IMR-90 (cell line): Measurements from ENCODE around the gene B2M. TPM values are rescaled to one million over a fixed set of nuclear protein-coding genes. Genes with fewer than 3 reads are reported as not detected.
A peak's percentile ranks its signal among the peaks of the same experiment; 100 is the strongest.

Source experiments
- ATAC-seq: fragments of 200-7000 bp; cut with Tn5 transposase; 2 replicates; pipeline ENCODE4 v1.9.1; 2020; ENCODE audit warnings: low read depth, mild to moderate bottlenecking, moderate library complexity
- BruUV-seq: library from RNA; stranded (reverse); fragments of 400-500 nt; replicated peaks from 2 replicates; lab custom pipeline; 2021; lab: Mats Ljungman, UMichigan
- CTCF ChIA-PET: fragments of 300-600 bp; formaldehyde crosslinking; extraction: SDS; loops from one replicate; lab custom pipeline; 2021; ENCODE audit warnings: antibody characterized with exemption; lab: Yijun Ruan, JAX
- POLR2A ChIA-PET: fragments of 300-600 bp; sonication (Branson Sonifier 250); formaldehyde crosslinking; loops from one replicate; lab custom pipeline; 2022; ENCODE audit warnings: antibody characterized with exemption; ENCODE audit not compliant: unreplicated experiment; lab: Charles Lee
- DNase-seq: peaks from one replicate; pipeline ENCODE4 v3.0.0; 2013
- H2AFZ ChIP-seq: replicated peaks from 2 replicates; pipeline ENCODE3; 2013; ENCODE audit warnings: low read length, mild to moderate bottlenecking; ENCODE audit not compliant: poor library complexity
- H2AK5ac ChIP-seq: 2 replicates; pipeline ENCODE4 v1.6.1; 2013; ENCODE audit warnings: low read depth, low read length, inconsistent platforms
- H2AK9ac ChIP-seq: replicated peaks from 2 replicates; pipeline ENCODE3; 2013; ENCODE audit warnings: mild to moderate bottlenecking, low read depth, low read length, moderate library complexity; ENCODE audit not compliant: poor library complexity
- H2BK120ac ChIP-seq: 2 replicates; pipeline ENCODE4 v1.6.1; 2013; ENCODE audit warnings: low read depth, low read length, inconsistent platforms
- H2BK15ac ChIP-seq: 3 replicates; pipeline ENCODE4 v1.6.1; 2013; ENCODE audit warnings: low read depth, low read length, inconsistent platforms
- H2BK20ac ChIP-seq: 2 replicates; pipeline ENCODE4 v1.6.1; 2013; ENCODE audit warnings: low read depth, mild to moderate bottlenecking, inconsistent platforms, low read length, moderate library complexity
- H2BK5ac ChIP-seq: 2 replicates; pipeline ENCODE4 v1.6.1; 2013; ENCODE audit warnings: mild to moderate bottlenecking, low read depth, low read length, inconsistent platforms; ENCODE audit not compliant: poor library complexity, severe bottlenecking
- H3K14ac ChIP-seq: replicated peaks from 2 replicates; pipeline ENCODE4 v1.6.1; 2013; ENCODE audit warnings: low read depth, low read length, inconsistent platforms
- H3K18ac ChIP-seq: 2 replicates; pipeline ENCODE4 v1.6.1; 2013; ENCODE audit warnings: low read depth, low read length, control low read depth
- H3K23ac ChIP-seq: 2 replicates; pipeline ENCODE4 v1.6.1; 2013; ENCODE audit warnings: low read depth, low read length, inconsistent platforms
- H3K27ac ChIP-seq: 2 replicates; pipeline ENCODE4 v1.5.1; 2013; ENCODE audit warnings: mild to moderate bottlenecking, control low read depth, low read length; ENCODE audit not compliant: insufficient read depth
- H3K27me3 ChIP-seq: 2 replicates; pipeline ENCODE4 v1.6.1; 2013; ENCODE audit warnings: low read length; ENCODE audit not compliant: control insufficient read depth, insufficient read depth
- H3K36me3 ChIP-seq: 2 replicates; pipeline ENCODE4 v1.6.1; 2013; ENCODE audit warnings: low read length, mixed read lengths; ENCODE audit not compliant: control insufficient read depth, insufficient read depth
- H3K4ac ChIP-seq: 2 replicates; pipeline ENCODE4 v1.6.1; 2013; ENCODE audit warnings: low read depth, low read length, inconsistent platforms
- H3K4me1 ChIP-seq: 2 replicates; pipeline ENCODE4 v1.6.1; 2013; ENCODE audit warnings: low read length, mixed read lengths; ENCODE audit not compliant: control insufficient read depth, insufficient read depth
- H3K4me2 ChIP-seq: 2 replicates; pipeline ENCODE4 v1.6.1; 2013; ENCODE audit warnings: low read depth, mild to moderate bottlenecking, control low read depth, low read length, moderate library complexity
- H3K4me3 ChIP-seq: 2 replicates; pipeline ENCODE4 v1.5.1; 2013; ENCODE audit warnings: low read depth, mild to moderate bottlenecking, control low read depth, low read length, moderate library complexity; ENCODE audit not compliant: insufficient read depth
- H3K56ac ChIP-seq: 2 replicates; pipeline ENCODE4 v1.6.1; 2013; ENCODE audit warnings: low read length, inconsistent platforms; ENCODE audit not compliant: insufficient read depth; ENCODE audit errors: extremely low read depth
- H3K79me1 ChIP-seq, 2 experiments: 2 replicates each; pipeline ENCODE4 v1.6.1; 2013; ENCODE audit warnings: low read length in 2 of 2, inconsistent platforms in 1 of 2, low read depth in 1 of 2
- H3K9ac ChIP-seq: 2 replicates; pipeline ENCODE4 v1.6.1; 2013; ENCODE audit warnings: low read depth, low read length, control low read depth
- H3K9me1 ChIP-seq: 2 replicates; pipeline ENCODE4 v1.6.1; 2013; ENCODE audit warnings: low read length, inconsistent platforms; ENCODE audit not compliant: insufficient read depth
- H3K9me3 ChIP-seq: 2 replicates; pipeline ENCODE4 v1.6.1; 2013; ENCODE audit warnings: low read length; ENCODE audit not compliant: control insufficient read depth, insufficient read depth
- H4K20me1 ChIP-seq: 2 replicates; pipeline ENCODE4 v1.6.1; 2013; ENCODE audit warnings: low read length, inconsistent platforms; ENCODE audit not compliant: insufficient read depth
- H4K5ac ChIP-seq: 2 replicates; pipeline ENCODE4 v1.6.1; 2013; ENCODE audit warnings: mild to moderate bottlenecking, low read depth, low read length, control low read depth
- H4K8ac ChIP-seq, 2 experiments: 2 replicates each; pipeline ENCODE4 v1.6.1; 2013; ENCODE audit warnings: low read depth in 2 of 2, low read length in 2 of 2, control low read depth in 1 of 2, inconsistent platforms in 1 of 2
- H4K91ac ChIP-seq: 2 replicates; pipeline ENCODE4 v1.6.1; 2013; ENCODE audit warnings: low read depth, low read length, inconsistent platforms; ENCODE audit not compliant: insufficient read depth
- BHLHE40 ChIP-seq: fragments of 150-350 bp; IDR thresholded peaks from 2 replicates; pipeline ENCODE4 v1.6.1; 2016; ENCODE audit warnings: mild to moderate bottlenecking, low read depth, low read length
- CEBPB ChIP-seq: IDR thresholded peaks from 2 replicates; pipeline ENCODE4 v1.6.1; 2012; ENCODE audit warnings: low read depth, low read length, improper control_type of control experiment
- CHD1 ChIP-seq: IDR thresholded peaks from 2 replicates; pipeline ENCODE4 v1.6.1; 2012; ENCODE audit warnings: low read depth, low read length, improper control_type of control experiment
- MAFK ChIP-seq: IDR thresholded peaks from 2 replicates; pipeline ENCODE4 v1.6.1; 2012; ENCODE audit warnings: low read depth, low read length, improper control_type of control experiment
- MXI1 ChIP-seq: IDR thresholded peaks from 2 replicates; pipeline ENCODE4 v1.6.1; 2012; ENCODE audit warnings: low read depth, mild to moderate bottlenecking, low read length, moderate library complexity, borderline replicate concordance
- NFE2L2 ChIP-seq: fragments of 150-350 bp; IDR thresholded peaks from 2 replicates; pipeline ENCODE4 v1.6.1; 2016; ENCODE audit warnings: low read depth, mild to moderate bottlenecking, low read length
- RAD21 ChIP-seq: IDR thresholded peaks from 2 replicates; pipeline ENCODE4 v1.6.1; 2012; ENCODE audit warnings: low read length, improper control_type of control experiment
- RFX5 ChIP-seq: IDR thresholded peaks from 2 replicates; pipeline ENCODE4 v1.8.0; 2012; ENCODE audit warnings: low read depth, mild to moderate bottlenecking, low read length, moderate library complexity
- WGBS, 2 experiments: methylation state at CpG; one replicate each; pipeline versions ENCODE4 v1.1.5 to v1.1.7; 2013; ENCODE audit warnings: missing lambda C conversion rate in 2 of 2; ENCODE audit not compliant: insufficient read length in 1 of 2; ENCODE audit errors: extremely low coverage in 2 of 2; 5-methylcytosine and 5-hydroxymethylcytosine counted together
- dilution Hi-C: fragments of 300-500 bp; cut with HindIII; formaldehyde crosslinking; loops from one replicate; pipeline ENCODE4 v1.14.3; 2018; ENCODE audit warnings: low sequenced_read_pairs; ENCODE audit not compliant: unreplicated experiment
- in situ Hi-C: fragments of 300-500 bp; cut with MboI; formaldehyde crosslinking; loops from 3 replicates; pipeline ENCODE4 v1.14.3; 2019; ENCODE audit warnings: low sequenced_read_pairs, inconsistent platforms, mixed read lengths
- intact Hi-C: fragments of 100-400 bp; cut with micrococcal nuclease; formaldehyde crosslinking; loops from 2 replicates; pipeline ENCODE4 v1.10.0; 2022
- polyA plus RNA-seq, 3 experiments: library from polyadenylated mRNA; depleted of rRNA; stranded (reverse); fragments of >200 nt; gene quantifications; 2 replicates each; pipeline ENCODE4 v1.2.3, GENCODE V29; 2012; ENCODE audit warnings: low replicate concordance in 1 of 3
- total RNA-seq: library from RNA; depleted of rRNA; stranded (reverse); fragments of >200 nt; gene quantifications from 2 replicates; pipeline ENCODE4 v1.2.3, GENCODE V29; 2012
- TF ChIP-seq, protein P1 (sequence below): conservative IDR thresholded peaks from 2 replicates; pipeline ENCODE4 v1.5.1; 2012; ENCODE audit warnings: mild to moderate bottlenecking, low read depth, low read length, improper control_type of control experiment
- TF ChIP-seq, protein P2 (sequence below): fragments of 150-350 bp; IDR thresholded peaks from 2 replicates; pipeline ENCODE4 v1.6.1; 2017; ENCODE audit warnings: mild to moderate bottlenecking, antibody characterized with exemption, low read length, low read depth

The B2M gene
- total and polyA plus RNA-seq, 2 of the 4 experiments (the other 2 are of a cell fraction) = 895 to 3,394 TPM

DNA sequence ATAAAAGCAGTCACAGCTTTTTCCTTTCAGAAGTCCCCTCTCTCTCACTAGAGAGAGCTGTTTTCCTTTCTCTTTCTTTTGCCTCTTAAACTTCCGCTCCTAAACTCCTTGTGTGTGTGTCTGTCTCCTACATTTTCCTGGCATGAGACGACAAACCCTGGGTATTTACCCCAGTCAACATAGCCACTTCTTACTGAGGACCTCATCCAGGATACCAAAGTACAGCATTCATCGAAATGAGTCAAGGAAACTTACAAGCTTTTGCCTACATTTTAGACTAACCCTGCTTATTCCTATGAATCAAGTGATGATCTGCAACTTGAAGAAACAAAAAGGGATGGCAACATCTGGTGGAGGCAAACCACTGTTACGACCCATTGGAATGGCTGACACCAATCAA lies 16.9 kb upstream of the B2M start:
- H2BK120ac ChIP-seq = no peak overlapping the region
- ChIA-PET CTCF (interaction anchor here (0.6 kb wide), 1 partner anchor 43 kb away, joined by 3 read pairs; no protein-coding TSS in a partner anchor), POLR2A (no interaction called here)
- H3K36me3 ChIP-seq = no peaks in the 10 kb centered on the region
- H4K5ac ChIP-seq = no peak overlapping the region
- no peak overlapping the region for H4K8ac ChIP-seq
- no peaks in the 10 kb centered on the region for H3K9me3 ChIP-seq
- H3K27me3 ChIP-seq = peaks cover 9% of the 10 kb centered on the region
- no peak overlapping the region for H3K56ac ChIP-seq
- H2BK5ac ChIP-seq = no peak overlapping the region
- TF ChIP-seq BHLHE40 = no peak
- TF ChIP-seq MAFK = no peak
- TF ChIP-seq, protein P1, sequence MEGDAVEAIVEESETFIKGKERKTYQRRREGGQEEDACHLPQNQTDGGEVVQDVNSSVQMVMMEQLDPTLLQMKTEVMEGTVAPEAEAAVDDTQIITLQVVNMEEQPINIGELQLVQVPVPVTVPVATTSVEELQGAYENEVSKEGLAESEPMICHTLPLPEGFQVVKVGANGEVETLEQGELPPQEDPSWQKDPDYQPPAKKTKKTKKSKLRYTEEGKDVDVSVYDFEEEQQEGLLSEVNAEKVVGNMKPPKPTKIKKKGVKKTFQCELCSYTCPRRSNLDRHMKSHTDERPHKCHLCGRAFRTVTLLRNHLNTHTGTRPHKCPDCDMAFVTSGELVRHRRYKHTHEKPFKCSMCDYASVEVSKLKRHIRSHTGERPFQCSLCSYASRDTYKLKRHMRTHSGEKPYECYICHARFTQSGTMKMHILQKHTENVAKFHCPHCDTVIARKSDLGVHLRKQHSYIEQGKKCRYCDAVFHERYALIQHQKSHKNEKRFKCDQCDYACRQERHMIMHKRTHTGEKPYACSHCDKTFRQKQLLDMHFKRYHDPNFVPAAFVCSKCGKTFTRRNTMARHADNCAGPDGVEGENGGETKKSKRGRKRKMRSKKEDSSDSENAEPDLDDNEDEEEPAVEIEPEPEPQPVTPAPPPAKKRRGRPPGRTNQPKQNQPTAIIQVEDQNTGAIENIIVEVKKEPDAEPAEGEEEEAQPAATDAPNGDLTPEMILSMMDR = no peak
- no peak for TF ChIP-seq NFE2L2
- TF ChIP-seq RFX5 = no peak
- no peak for TF ChIP-seq RAD21
- TF ChIP-seq CHD1 = no peak
- TF ChIP-seq, protein P2, sequence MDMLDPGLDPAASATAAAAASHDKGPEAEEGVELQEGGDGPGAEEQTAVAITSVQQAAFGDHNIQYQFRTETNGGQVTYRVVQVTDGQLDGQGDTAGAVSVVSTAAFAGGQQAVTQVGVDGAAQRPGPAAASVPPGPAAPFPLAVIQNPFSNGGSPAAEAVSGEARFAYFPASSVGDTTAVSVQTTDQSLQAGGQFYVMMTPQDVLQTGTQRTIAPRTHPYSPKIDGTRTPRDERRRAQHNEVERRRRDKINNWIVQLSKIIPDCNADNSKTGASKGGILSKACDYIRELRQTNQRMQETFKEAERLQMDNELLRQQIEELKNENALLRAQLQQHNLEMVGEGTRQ = no peak
- TF ChIP-seq CEBPB = no peak
- no peak for TF ChIP-seq MXI1
- dilution Hi-C loops = no loop called here
- H4K91ac ChIP-seq = no peak overlapping the region
- H3K4ac ChIP-seq = no peak overlapping the region
- no TSS peak for BruUV-seq
- H2BK20ac ChIP-seq = no peak overlapping the region
- H4K20me1 ChIP-seq = no peaks in the 10 kb centered on the region
- H3K14ac ChIP-seq = no peak overlapping the region
- H2AK9ac ChIP-seq = no peak overlapping the region
- no peak overlapping the region for H3K4me2 ChIP-seq
- H2AK5ac ChIP-seq = no peak overlapping the region
- H3K79me1 ChIP-seq = no peaks in the 10 kb centered on the region
- no peak overlapping the region for H2BK15ac ChIP-seq
- no peaks in the 10 kb centered on the region for H3K9me1 ChIP-seq
- H3K4me3 ChIP-seq = no peak overlapping the region
- H3K9ac ChIP-seq = no peak overlapping the region
- intact Hi-C loops = no loop called here
- 92% methylated on average over 2 of the region's 4 CpGs; no CpG with 5 or more reads in 1 of the 2 experiments for WGBS, 2 experiments
- H3K27ac ChIP-seq = no peak overlapping the region
- H3K23ac ChIP-seq = no peak overlapping the region
- no peak overlapping the region for H2AFZ ChIP-seq
- no peaks in the 10 kb centered on the region for H3K4me1 ChIP-seq
- ATAC-seq (no peak), DNase-seq (peak; percentile 27)
- no peak overlapping the region for H3K18ac ChIP-seq
- in situ Hi-C loops = no loop called here
